Fibroblast of the conjunctiva (primary cell): Measurements from ENCODE around the gene VTI1A.
"Not testable (repeated sequence)": the region's sequence is repeated elsewhere in the genome, so short reads cannot be mapped to it uniquely, and the experiment has no call there.

Experiments
- DNase-seq: peaks from one replicate; pipeline ENCODE4 v3.0.0-alpha.2; 2010; ENCODE audit warnings: low read depth

The VTI1A gene

GRCh38 chr10:112588225-112588990 lies 141.4 kb downstream of the VTI1A start:
- DNase-seq = no peak

- no peak for DNase-seq
These were observed 142.1 kb downstream of the VTI1A start for GRCh38 chr10:112589081-112589480.

GRCh38 chr10:112590786-112591185 lies 143.8 kb downstream of the VTI1A start:
- not testable (repeated sequence) for DNase-seq

- no peak for DNase-seq
These were observed 146.0 kb downstream of the VTI1A start for GRCh38 chr10:112593023-112593422.

GRCh38 chr10:112601214-112602090 lies 154.4 kb downstream of the VTI1A start:
- no peak for DNase-seq

GRCh38 chr10:112603062-112603461 lies 156.0 kb downstream of the VTI1A start:
- DNase-seq = no peak

- DNase-seq = no peak
These were observed 158.0 kb downstream of the VTI1A start for GRCh38 chr10:112605063-112605462.

GRCh38 chr10:112607506-112607905 lies 160.5 kb downstream of the VTI1A start:
- DNase-seq = no peak

- DNase-seq = no peak
These were observed 166.6 kb downstream of the VTI1A start for GRCh38 chr10:112613620-112614019.

- DNase-seq = no peak
These were observed 167.1 kb downstream of the VTI1A start for GRCh38 chr10:112614072-112614471.

GRCh38 chr10:112614586-112614985 lies 167.6 kb downstream of the VTI1A start:
- no peak for DNase-seq

GRCh38 chr10:112615269-112615668 lies 168.3 kb downstream of the VTI1A start:
- DNase-seq = no peak

- DNase-seq = no peak
These were observed 169.6 kb downstream of the VTI1A start for GRCh38 chr10:112616647-112617046.

GRCh38 chr10:112618814-112619213 lies 171.8 kb downstream of the VTI1A start:
- DNase-seq = no peak

- no peak for DNase-seq
These were observed 172.5 kb downstream of the VTI1A start for GRCh38 chr10:112619556-112619955.

GRCh38 chr10:112622786-112623185 lies 175.8 kb downstream of the VTI1A start:
- DNase-seq = no peak

- DNase-seq = no peak
These were observed 177.6 kb downstream of the VTI1A start for GRCh38 chr10:112624546-112625048.

GRCh38 chr10:112628951-112629609 lies 182.1 kb downstream of the VTI1A start:
- no peak for DNase-seq

GRCh38 chr10:112631501-112632400 lies 184.7 kb downstream of the VTI1A start:
- DNase-seq = peak; percentile 31

GRCh38 chr10:112634096-112634830 lies 187.2 kb downstream of the VTI1A start:
- no peak for DNase-seq

GRCh38 chr10:112637901-112638300 lies 190.9 kb downstream of the VTI1A start:
- no peak for DNase-seq
